ENCODE data around the gene KMO.

Gene KMO

DNA sequence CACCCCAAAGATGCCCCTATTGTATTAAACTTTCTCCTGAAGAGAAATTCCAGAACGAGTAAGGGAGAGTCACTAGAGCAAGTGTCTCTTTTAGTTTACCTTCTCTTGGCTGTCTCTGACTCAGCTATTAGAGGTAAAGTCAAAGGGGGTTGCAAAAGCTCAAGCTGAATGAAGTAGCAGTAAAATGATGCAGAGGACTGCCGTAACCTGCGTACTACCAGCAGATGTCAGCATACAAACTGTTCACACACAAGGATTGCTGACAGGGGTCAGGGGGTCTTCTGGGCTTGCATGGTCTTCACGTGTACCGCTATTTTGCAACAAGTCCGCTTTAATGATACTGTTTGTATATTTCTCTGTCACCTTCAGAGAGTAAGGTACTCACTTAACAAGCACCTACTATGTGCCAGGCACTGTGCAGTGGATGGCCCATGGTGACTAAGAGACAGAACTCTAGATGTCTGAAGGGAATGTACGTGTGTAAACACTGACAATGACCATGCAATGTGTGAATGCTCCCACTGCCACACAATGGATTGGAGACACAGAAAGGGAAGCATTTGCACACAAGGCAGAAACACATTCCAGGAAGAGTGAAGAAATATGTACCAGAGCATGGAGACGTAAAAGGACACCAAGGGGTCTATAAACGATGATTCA, 73.1 kb downstream of the KMO start:
- Histone ChIP-seq H3K79me2 (ENCODE audit: control insufficient read depth, low read length) (no peaks in the 10 kb centered on the region), H3K27me3 (ENCODE audit: control insufficient read depth, low read length) (no peaks in the 10 kb centered on the region), H3F3A (ENCODE audit: control insufficient read depth, insufficient read depth) (no peaks in the 10 kb centered on the region), H3K4me3 (ENCODE audit: low read length) (no peak overlapping the region), H4K20me1 (ENCODE audit: control insufficient read depth, insufficient read depth, low read depth, low read length) (no peaks in the 10 kb centered on the region), H3K9me2 (replicated peaks; ENCODE audit: control insufficient read depth, low read length) (no peaks in the 10 kb centered on the region), H3K4me1 (ENCODE audit: control insufficient read depth, low read length) (peaks cover 9% of the 10 kb centered on the region), H3K9me3 (ENCODE audit: control insufficient read depth, insufficient read depth, low read length) (no peaks in the 10 kb centered on the region), H3K36me3 (ENCODE audit: control insufficient read depth, low read length) (no peaks in the 10 kb centered on the region), H3K27ac (ENCODE audit: low read depth, low read length) (no peak overlapping the region), H3K4me2 (ENCODE audit: low read length) (no peak overlapping the region)
- no peak for TF ChIP-seq EZH2phosphoT487 (IDR thresholded peaks at IDR 0.05; ENCODE audit: borderline replicate concordance, low read length)
- TF ChIP-seq, protein P1, sequence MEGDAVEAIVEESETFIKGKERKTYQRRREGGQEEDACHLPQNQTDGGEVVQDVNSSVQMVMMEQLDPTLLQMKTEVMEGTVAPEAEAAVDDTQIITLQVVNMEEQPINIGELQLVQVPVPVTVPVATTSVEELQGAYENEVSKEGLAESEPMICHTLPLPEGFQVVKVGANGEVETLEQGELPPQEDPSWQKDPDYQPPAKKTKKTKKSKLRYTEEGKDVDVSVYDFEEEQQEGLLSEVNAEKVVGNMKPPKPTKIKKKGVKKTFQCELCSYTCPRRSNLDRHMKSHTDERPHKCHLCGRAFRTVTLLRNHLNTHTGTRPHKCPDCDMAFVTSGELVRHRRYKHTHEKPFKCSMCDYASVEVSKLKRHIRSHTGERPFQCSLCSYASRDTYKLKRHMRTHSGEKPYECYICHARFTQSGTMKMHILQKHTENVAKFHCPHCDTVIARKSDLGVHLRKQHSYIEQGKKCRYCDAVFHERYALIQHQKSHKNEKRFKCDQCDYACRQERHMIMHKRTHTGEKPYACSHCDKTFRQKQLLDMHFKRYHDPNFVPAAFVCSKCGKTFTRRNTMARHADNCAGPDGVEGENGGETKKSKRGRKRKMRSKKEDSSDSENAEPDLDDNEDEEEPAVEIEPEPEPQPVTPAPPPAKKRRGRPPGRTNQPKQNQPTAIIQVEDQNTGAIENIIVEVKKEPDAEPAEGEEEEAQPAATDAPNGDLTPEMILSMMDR (IDR thresholded peaks at IDR 0.05; ENCODE audit: low read depth, low read length, poor library complexity, severe bottlenecking), result peak; percentile 71

DNA sequence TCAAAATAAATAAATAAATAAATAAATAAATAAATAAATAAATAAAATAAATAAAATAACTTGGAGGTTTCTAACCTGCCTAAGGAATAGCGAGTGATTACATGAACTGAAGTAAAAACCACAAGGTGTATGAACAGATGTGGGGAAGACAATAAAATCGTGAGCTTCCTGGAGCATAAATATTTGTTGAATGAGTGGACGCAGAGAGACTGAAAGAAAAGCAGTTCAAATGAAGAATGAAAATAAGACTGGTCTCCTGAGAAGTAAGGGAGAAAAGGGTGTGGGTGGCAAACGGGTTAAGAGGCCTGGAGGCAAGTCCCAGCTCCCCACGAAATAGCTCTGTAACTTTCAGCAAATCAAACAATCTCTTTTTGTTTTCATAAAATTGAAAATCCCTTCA, 74.4 kb downstream of the KMO start:
- no peaks in the 10 kb centered on the region for H3K79me2 ChIP-seq (ENCODE audit: control insufficient read depth, low read length)
- H3K27ac ChIP-seq (ENCODE audit: low read depth, low read length), result no peak overlapping the region
- no peaks in the 10 kb centered on the region for H4K20me1 ChIP-seq (ENCODE audit: control insufficient read depth, insufficient read depth, low read depth, low read length)
- no peak for TF ChIP-seq EZH2phosphoT487 (IDR thresholded peaks at IDR 0.05; ENCODE audit: borderline replicate concordance, low read length)
- TF ChIP-seq, protein P1 (IDR thresholded peaks at IDR 0.05; ENCODE audit: low read depth, low read length, poor library complexity, severe bottlenecking), result no peak
- H3K4me3 ChIP-seq (ENCODE audit: low read length), result no peak overlapping the region
- no peaks in the 10 kb centered on the region for H3F3A ChIP-seq (ENCODE audit: control insufficient read depth, insufficient read depth)
- no peaks in the 10 kb centered on the region for H3K9me3 ChIP-seq (ENCODE audit: control insufficient read depth, insufficient read depth, low read length)
- H3K4me1 ChIP-seq (ENCODE audit: control insufficient read depth, low read length), result peaks cover 5% of the 10 kb centered on the region
- H3K36me3 ChIP-seq (ENCODE audit: control insufficient read depth, low read length), result no peaks in the 10 kb centered on the region
- no peak overlapping the region for H3K4me2 ChIP-seq (ENCODE audit: low read length)
- H3K9me2 ChIP-seq (replicated peaks; ENCODE audit: control insufficient read depth, low read length), result no peaks in the 10 kb centered on the region
- H3K27me3 ChIP-seq (ENCODE audit: control insufficient read depth, low read length), result no peaks in the 10 kb centered on the region

GRCh38 chr1:241607497-241607896, 75.3 kb downstream of the KMO start:
- Histone ChIP-seq H3K4me3 (ENCODE audit: low read length) (no peak overlapping the region), H3K27ac (ENCODE audit: low read depth, low read length) (no peak overlapping the region), H3K36me3 (ENCODE audit: control insufficient read depth, low read length) (no peaks in the 10 kb centered on the region), H3F3A (ENCODE audit: control insufficient read depth, insufficient read depth) (no peaks in the 10 kb centered on the region), H3K27me3 (ENCODE audit: control insufficient read depth, low read length) (no peaks in the 10 kb centered on the region), H3K4me2 (ENCODE audit: low read length) (no peak overlapping the region), H3K9me3 (ENCODE audit: control insufficient read depth, insufficient read depth, low read length) (no peaks in the 10 kb centered on the region), H4K20me1 (ENCODE audit: control insufficient read depth, insufficient read depth, low read depth, low read length) (no peaks in the 10 kb centered on the region), H3K9me2 (replicated peaks; ENCODE audit: control insufficient read depth, low read length) (no peaks in the 10 kb centered on the region), H3K79me2 (ENCODE audit: control insufficient read depth, low read length) (no peaks in the 10 kb centered on the region), H3K4me1 (ENCODE audit: control insufficient read depth, low read length) (peaks cover 5% of the 10 kb centered on the region)
- TF ChIP-seq EZH2phosphoT487 (IDR thresholded peaks at IDR 0.05; ENCODE audit: borderline replicate concordance, low read length), result no peak
- TF ChIP-seq, protein P1 (IDR thresholded peaks at IDR 0.05; ENCODE audit: low read depth, low read length, poor library complexity, severe bottlenecking), result no peak
